IMR-90 (cell line): ENCODE results near the gene LDB2.

ENCODE experiments used
- POLR2A ChIP-seq: IDR thresholded peaks from 2 replicates; pipeline ENCODE4 v1.6.1; 2012; ENCODE audit warnings: mild to moderate bottlenecking, low read depth, low read length
- TF ChIP-seq, protein P1 (sequence below): fragments of 150-350 bp; IDR thresholded peaks from 2 replicates; pipeline ENCODE4 v1.6.1; 2016; ENCODE audit warnings: low read depth, mild to moderate bottlenecking, low read length, moderate library complexity, borderline replicate concordance

DNA sequence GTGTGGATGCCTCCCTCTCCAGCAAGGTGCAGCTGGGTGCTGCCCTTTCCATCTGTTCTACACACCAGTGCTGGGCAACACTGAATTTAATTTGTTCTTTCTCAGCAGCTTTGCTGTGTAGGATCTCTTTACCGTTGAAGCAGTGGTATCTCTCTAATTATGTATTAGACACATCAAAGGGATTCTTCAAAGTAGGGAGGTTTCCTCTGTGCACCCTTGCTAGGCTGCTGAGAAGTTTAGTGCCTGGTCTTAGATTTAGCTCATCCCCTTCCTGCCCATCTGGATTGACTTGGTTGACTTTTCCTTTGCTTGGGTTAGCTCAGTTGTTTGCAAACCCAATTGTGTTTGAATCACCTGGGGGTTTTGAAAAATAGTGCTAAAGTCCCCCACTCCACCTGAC is 27.8 kb upstream of the LDB2 start:
- TF ChIP-seq, protein P1, sequence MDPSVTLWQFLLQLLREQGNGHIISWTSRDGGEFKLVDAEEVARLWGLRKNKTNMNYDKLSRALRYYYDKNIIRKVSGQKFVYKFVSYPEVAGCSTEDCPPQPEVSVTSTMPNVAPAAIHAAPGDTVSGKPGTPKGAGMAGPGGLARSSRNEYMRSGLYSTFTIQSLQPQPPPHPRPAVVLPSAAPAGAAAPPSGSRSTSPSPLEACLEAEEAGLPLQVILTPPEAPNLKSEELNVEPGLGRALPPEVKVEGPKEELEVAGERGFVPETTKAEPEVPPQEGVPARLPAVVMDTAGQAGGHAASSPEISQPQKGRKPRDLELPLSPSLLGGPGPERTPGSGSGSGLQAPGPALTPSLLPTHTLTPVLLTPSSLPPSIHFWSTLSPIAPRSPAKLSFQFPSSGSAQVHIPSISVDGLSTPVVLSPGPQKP = no peak
- no peak for TF ChIP-seq POLR2A
